HepG2 (cell line): ENCODE measurements around the gene SERPINA9. TPM values are rescaled to one million over a fixed set of nuclear protein-coding genes. Genes with fewer than 3 reads are reported as not detected.

Experiments used
- CBX5 ChIP-seq: sonication (generic); formaldehyde crosslinking; IDR thresholded peaks from 2 replicates; pipeline ENCODE4 v1.4.0; 2020; ENCODE audit warnings: missing genetic modification reagents, borderline replicate concordance
- DZIP1 ChIP-seq: sonication (generic); formaldehyde crosslinking; IDR thresholded peaks from 2 replicates; pipeline ENCODE4 v1.5.0; 2020; ENCODE audit warnings: mild to moderate bottlenecking, missing genetic modification reagents
- E2F5 ChIP-seq: sonication (generic); formaldehyde crosslinking; conservative IDR thresholded peaks from 2 replicates; pipeline ENCODE4 v1.4.0; 2020; ENCODE audit warnings: missing genetic modification reagents
- HOMEZ ChIP-seq: IDR thresholded peaks from 2 replicates; pipeline ENCODE4 v1.6.1; 2016; ENCODE audit warnings: low read depth
- PHF8 ChIP-seq: sonication (generic); formaldehyde crosslinking; IDR thresholded peaks from 2 replicates; pipeline ENCODE4 v1.5.0; 2020; ENCODE audit warnings: missing genetic modification reagents
- ZC3H4 ChIP-seq: sonication (generic); formaldehyde crosslinking; IDR thresholded peaks from 2 replicates; pipeline ENCODE4 v1.4.0; 2020; ENCODE audit warnings: missing genetic modification reagents, borderline replicate concordance
- ZHX2 ChIP-seq, 2 experiments: sonication (generic) in 1 of 2; formaldehyde crosslinking in 1 of 2; IDR thresholded peaks; 2 replicates each; pipeline versions ENCODE4 v1.6.1 to v1.9.0; 2014 to 2022; ENCODE audit warnings: antibody characterized with exemption in 1 of 2, borderline replicate concordance in 1 of 2, inconsistent platforms in 1 of 2, low read depth in 1 of 2, missing genetic modification reagents in 1 of 2
- ZMYM4 ChIP-seq: sonication (generic); formaldehyde crosslinking; IDR thresholded peaks from 2 replicates; pipeline ENCODE4 v1.8.1; 2023; ENCODE audit warnings: mild to moderate bottlenecking, missing genetic modification reagents
- ZNF251 ChIP-seq: sonication (generic); formaldehyde crosslinking; IDR thresholded peaks from 2 replicates; pipeline ENCODE4 v1.9.0; 2021; ENCODE audit warnings: mild to moderate bottlenecking, missing genetic modification reagents
- ZNF30 ChIP-seq: sonication (generic); formaldehyde crosslinking; IDR thresholded peaks from 2 replicates; pipeline ENCODE4 v1.5.0; 2020; ENCODE audit warnings: mild to moderate bottlenecking, missing genetic modification reagents
- ZNF367 ChIP-seq: sonication (generic); formaldehyde crosslinking; IDR thresholded peaks from 2 replicates; pipeline ENCODE4 v1.4.0; 2020; ENCODE audit warnings: missing genetic modification reagents, borderline replicate concordance
- ZNF720 ChIP-seq: sonication (generic); formaldehyde crosslinking; IDR thresholded peaks from 2 replicates; pipeline ENCODE4 v1.4.0; 2020; ENCODE audit warnings: missing genetic modification reagents
- ZZZ3 ChIP-seq: sonication (generic); formaldehyde crosslinking; IDR thresholded peaks from 2 replicates; pipeline ENCODE4 v1.4.0; 2020; ENCODE audit warnings: missing genetic modification reagents, mild to moderate bottlenecking, borderline replicate concordance
- polyA plus RNA-seq, 8 experiments: library from polyadenylated mRNA; depleted of rRNA in 3 of 8; stranded (reverse) in 7 of 8; unstranded in 1 of 8; fragments of >200 nt; fragmentation: Illumina TruSeq in 4 of 8; extraction: Trizol in 4 of 8; gene quantifications; 2 replicates each; pipeline versions ENCODE4 v1.2.1 to v1.2.3, GENCODE V29; 2011 to 2016; ENCODE audit warnings: low read depth in 4 of 8, missing spikeins in 1 of 8, mixed read lengths in 1 of 8; ENCODE audit not compliant: insufficient read depth in 1 of 8
- total RNA-seq, 5 experiments: library from RNA; depleted of rRNA; stranded (reverse); fragments of >200 nt; fragmentation: Illumina TruSeq; extraction: Trizol; gene quantifications; 2 replicates each; pipeline ENCODE4 v1.2.3, GENCODE V29; 2016; ENCODE audit warnings: low read depth in 1 of 5
- TF ChIP-seq, protein P1 (sequence below): sonication (generic); formaldehyde crosslinking; IDR thresholded peaks from 2 replicates; pipeline ENCODE4 v1.8.0; 2022; ENCODE audit warnings: mild to moderate bottlenecking, missing genetic modification reagents
- TF ChIP-seq, protein P2 (sequence below): sonication (generic); formaldehyde crosslinking; IDR thresholded peaks from 2 replicates; pipeline ENCODE4 v1.5.0; 2020; ENCODE audit warnings: missing genetic modification reagents

The SERPINA9 gene
- total and polyA plus RNA-seq, 2 of the 13 experiments (the other 11 are each of a cell fraction or from before 2014, with no cell fraction given) = 0.21 TPM; not detected in 1

GRCh38 chr14:94451091-94451771, 24.8 kb downstream of the SERPINA9 start (continued):
- no peak for TF ChIP-seq DZIP1
- TF ChIP-seq ZNF720 (CRISPR knock-in tag) = no peak
- TF ChIP-seq ZNF251 (CRISPR knock-in tag) = no peak
- peak; percentile 51; the same call in 1 of the 2 replicates for TF ChIP-seq HOMEZ (CRISPR knock-in tag)
- TF ChIP-seq CBX5 (CRISPR knock-in tag) = no peak
- TF ChIP-seq, protein P1, sequence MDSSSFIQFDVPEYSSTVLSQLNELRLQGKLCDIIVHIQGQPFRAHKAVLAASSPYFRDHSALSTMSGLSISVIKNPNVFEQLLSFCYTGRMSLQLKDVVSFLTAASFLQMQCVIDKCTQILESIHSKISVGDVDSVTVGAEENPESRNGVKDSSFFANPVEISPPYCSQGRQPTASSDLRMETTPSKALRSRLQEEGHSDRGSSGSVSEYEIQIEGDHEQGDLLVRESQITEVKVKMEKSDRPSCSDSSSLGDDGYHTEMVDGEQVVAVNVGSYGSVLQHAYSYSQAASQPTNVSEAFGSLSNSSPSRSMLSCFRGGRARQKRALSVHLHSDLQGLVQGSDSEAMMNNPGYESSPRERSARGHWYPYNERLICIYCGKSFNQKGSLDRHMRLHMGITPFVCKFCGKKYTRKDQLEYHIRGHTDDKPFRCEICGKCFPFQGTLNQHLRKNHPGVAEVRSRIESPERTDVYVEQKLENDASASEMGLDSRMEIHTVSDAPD = no peak
- peak; percentile 2; the same call in 1 of the 2 replicates for TF ChIP-seq ZC3H4 (CRISPR knock-in tag)
- no peak for TF ChIP-seq ZNF367
- TF ChIP-seq ZZZ3 (CRISPR knock-in tag) = no peak
- peak; percentile 61; the same call in 1 of the 2 replicates for TF ChIP-seq ZMYM4 (CRISPR knock-in tag)
- TF ChIP-seq ZNF30 (CRISPR knock-in tag) = no peak
- TF ChIP-seq, protein P2, sequence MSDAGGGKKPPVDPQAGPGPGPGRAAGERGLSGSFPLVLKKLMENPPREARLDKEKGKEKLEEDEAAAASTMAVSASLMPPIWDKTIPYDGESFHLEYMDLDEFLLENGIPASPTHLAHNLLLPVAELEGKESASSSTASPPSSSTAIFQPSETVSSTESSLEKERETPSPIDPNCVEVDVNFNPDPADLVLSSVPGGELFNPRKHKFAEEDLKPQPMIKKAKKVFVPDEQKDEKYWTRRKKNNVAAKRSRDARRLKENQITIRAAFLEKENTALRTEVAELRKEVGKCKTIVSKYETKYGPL (CRISPR knock-in tag) = no peak
- 0 out of 2 replicates have a peak, but pooled peaks have one; percentile 26 for TF ChIP-seq PHF8 (CRISPR knock-in tag)
- no peak for TF ChIP-seq ZHX2 (IDR thresholded peaks at IDR 0.05; ENCODE audit: low read depth)
- TF ChIP-seq ZHX2 (CRISPR knock-in tag; IDR thresholded peaks at IDR 0.05; ENCODE audit: borderline replicate concordance) = no peak
- TF ChIP-seq E2F5 (CRISPR knock-in tag) = no peak
